ENCODE data around the gene GIT2. TPM values are rescaled to one million over a fixed set of nuclear protein-coding genes. Genes with fewer than 3 reads are reported as not detected.
"Not testable (repeated sequence)": the region's sequence is repeated elsewhere in the genome, so short reads cannot be mapped to it uniquely, and the experiment has no call there.

The GIT2 gene
- total RNA-seq, 1 experiment from 2014 or later, result 20.5 TPM

GRCh38 chr12:109892165-109892715, 103.9 kb downstream of the GIT2 start:
- no peak for DNase-seq (ENCODE audit: low read depth)

GRCh38 chr12:109891731-109892130, 104.4 kb downstream of the GIT2 start:
- not testable (repeated sequence) for DNase-seq (ENCODE audit: low read depth)

- no peak for DNase-seq (ENCODE audit: low read depth)
Measured at GRCh38 chr12:109890620-109891170, 105.5 kb downstream of the GIT2 start.

- peak; percentile 86 for DNase-seq (ENCODE audit: low read depth)
Measured at GRCh38 chr12:109888179-109889020, 107.8 kb downstream of the GIT2 start.

- DNase-seq (ENCODE audit: low read depth), result no peak
Measured at GRCh38 chr12:109885616-109886015, 110.6 kb downstream of the GIT2 start.

GRCh38 chr12:109883461-109883860, 112.7 kb downstream of the GIT2 start:
- no peak for DNase-seq (ENCODE audit: low read depth)

- peak; percentile 47 for DNase-seq (ENCODE audit: low read depth)
Measured at GRCh38 chr12:109881752-109882151, 114.4 kb downstream of the GIT2 start.

GRCh38 chr12:109880938-109881337, 115.2 kb downstream of the GIT2 start:
- no peak for DNase-seq (ENCODE audit: low read depth)

GRCh38 chr12:109880043-109880931, 115.9 kb downstream of the GIT2 start, which contains the start of gene GLTP:
GLTP (minus strand) TSS chr12:109880541; CDS start chr12:109880374, 167 bp downstream.
- DNase-seq (ENCODE audit: low read depth), result peak; percentile 94

Other genes starting within 250 kb of the GIT2 start
- gene TRPV4, start 163.0 kb downstream of the GIT2 start, total RNA-seq (2014; rRNA removed; shearing (Covaris generic)), result 0.51 and 0.65 TPM in 2 replicates
- gene GLTP, start 115.8 kb downstream of the GIT2 start, total RNA-seq (2014; rRNA removed; shearing (Covaris generic)), result 47.4 and 49.7 TPM in 2 replicates
- gene TCHP, start 96.1 kb downstream of the GIT2 start, total RNA-seq (2014; rRNA removed; shearing (Covaris generic)), result 37.3 and 37.9 TPM in 2 replicates
- gene ANKRD13A, start 3.1 kb upstream of the GIT2 start, total RNA-seq (2014; rRNA removed; shearing (Covaris generic)), result 90.3 and 101 TPM in 2 replicates
- gene C12orf76, start 52.2 kb upstream of the GIT2 start, total RNA-seq (2014; rRNA removed; shearing (Covaris generic)), result 6.1 and 21.3 TPM in 2 replicates
- gene IFT81, start 128.0 kb upstream of the GIT2 start, total RNA-seq (2014; rRNA removed; shearing (Covaris generic)), result 8.9 and 12.2 TPM in 2 replicates